Mammary epithelial cell (primary cell): ENCODE data around the gene CEACAM5.

Experiments
- CTCF ChIP-seq, 2 donors: IDR thresholded peaks in 1 of 2; conservative IDR thresholded peaks in 1 of 2; 2 replicates each; pipeline ENCODE4 v1.5.1; 2011 to 2012; ENCODE audit warnings: inconsistent platforms in 2 of 2, low read length in 2 of 2, mild to moderate bottlenecking in 2 of 2, control low read depth in 1 of 2, low read depth in 1 of 2; ENCODE audit not compliant: insufficient read depth in 1 of 2; ENCODE audit errors: extremely low read depth in 1 of 2
- EZH2 ChIP-seq: IDR thresholded peaks from 2 replicates; pipeline ENCODE4 v1.6.1; 2012; ENCODE audit warnings: low read length, inconsistent platforms, borderline replicate concordance

GRCh38 chr19:41699231-41699967, 9.0 kb upstream of the CEACAM5 start:
- no peak for TF ChIP-seq CTCF (conservative IDR thresholded peaks at IDR 0.05 in 1 of 2, IDR thresholded peaks at IDR 0.05 in 1 of 2; ENCODE audit: extremely low read depth in 1 of 2, insufficient read depth in 1 of 2, low read depth in 1 of 2, low read length in 2 of 2)
- TF ChIP-seq EZH2, result no peak
